Osteoblast (primary cell): Measurements from ENCODE around the gene CSK. TPM values are rescaled to one million over a fixed set of nuclear protein-coding genes. Genes with fewer than 3 reads are reported as not detected.

ENCODE experiments used
- DNase-seq: peaks from one replicate; pipeline ENCODE4 v3.0.0; 2011; ENCODE audit warnings: low spot score, mixed read lengths; ENCODE audit not compliant: insufficient read length; ENCODE audit errors: missing footprints
- H2AFZ ChIP-seq: 2 replicates; pipeline ENCODE4 v1.6.0; 2011; ENCODE audit warnings: mild to moderate bottlenecking, low read length
- H3K27ac ChIP-seq: 2 replicates; pipeline ENCODE4 v1.5.1; 2011; ENCODE audit warnings: mild to moderate bottlenecking, low read depth, low read length, moderate library complexity
- H3K27me3 ChIP-seq: 2 replicates; pipeline ENCODE4 v1.6.0; 2012; ENCODE audit warnings: mild to moderate bottlenecking, control low read depth, inconsistent platforms, low read length, moderate library complexity; ENCODE audit not compliant: insufficient read depth
- H3K36me3 ChIP-seq: 2 replicates; pipeline ENCODE4 v1.5.1; 2011; ENCODE audit warnings: mild to moderate bottlenecking, low read length, control low read depth, moderate library complexity; ENCODE audit not compliant: insufficient read depth
- H3K4me1 ChIP-seq: 2 replicates; pipeline ENCODE4 v1.5.1; 2011; ENCODE audit warnings: mild to moderate bottlenecking, low read length, control low read depth, moderate library complexity; ENCODE audit not compliant: insufficient read depth
- H3K4me2 ChIP-seq: 2 replicates; pipeline ENCODE4 v1.6.0; 2011; ENCODE audit warnings: mild to moderate bottlenecking, low read length; ENCODE audit not compliant: insufficient read depth
- H3K4me3 ChIP-seq: fragments of 200-600 bp; sonication (generic); 3 replicates; pipeline ENCODE4 v1.5.1; 2012; ENCODE audit warnings: mild to moderate bottlenecking, low read length, inconsistent platforms; ENCODE audit not compliant: insufficient read depth
- H3K79me2 ChIP-seq: 2 replicates; pipeline ENCODE4 v1.6.0; 2012; ENCODE audit warnings: mild to moderate bottlenecking, low read length, control low read depth, inconsistent platforms; ENCODE audit not compliant: insufficient read depth
- H3K9me3 ChIP-seq: 2 replicates; pipeline ENCODE4 v1.5.1; 2011; ENCODE audit warnings: low read depth, low read length, control low read depth
- H4K20me1 ChIP-seq: 2 replicates; pipeline ENCODE4 v1.6.0; 2012; ENCODE audit warnings: mild to moderate bottlenecking, low read length, control low read depth; ENCODE audit not compliant: insufficient read depth
- total RNA-seq: library from RNA; depleted of rRNA; stranded (reverse); fragments of >200 nt; gene quantifications from 2 replicates; pipeline ENCODE4 v1.2.3, GENCODE V29; 2012
- TF ChIP-seq, protein P1 (sequence below): IDR thresholded peaks from 2 replicates; pipeline ENCODE4 v1.5.1; 2011; ENCODE audit warnings: mild to moderate bottlenecking, low read depth, low read length, moderate library complexity; ENCODE audit errors: extremely low read depth

CSK gene
- total RNA-seq, 1 donor = 31.5 TPM

DNA sequence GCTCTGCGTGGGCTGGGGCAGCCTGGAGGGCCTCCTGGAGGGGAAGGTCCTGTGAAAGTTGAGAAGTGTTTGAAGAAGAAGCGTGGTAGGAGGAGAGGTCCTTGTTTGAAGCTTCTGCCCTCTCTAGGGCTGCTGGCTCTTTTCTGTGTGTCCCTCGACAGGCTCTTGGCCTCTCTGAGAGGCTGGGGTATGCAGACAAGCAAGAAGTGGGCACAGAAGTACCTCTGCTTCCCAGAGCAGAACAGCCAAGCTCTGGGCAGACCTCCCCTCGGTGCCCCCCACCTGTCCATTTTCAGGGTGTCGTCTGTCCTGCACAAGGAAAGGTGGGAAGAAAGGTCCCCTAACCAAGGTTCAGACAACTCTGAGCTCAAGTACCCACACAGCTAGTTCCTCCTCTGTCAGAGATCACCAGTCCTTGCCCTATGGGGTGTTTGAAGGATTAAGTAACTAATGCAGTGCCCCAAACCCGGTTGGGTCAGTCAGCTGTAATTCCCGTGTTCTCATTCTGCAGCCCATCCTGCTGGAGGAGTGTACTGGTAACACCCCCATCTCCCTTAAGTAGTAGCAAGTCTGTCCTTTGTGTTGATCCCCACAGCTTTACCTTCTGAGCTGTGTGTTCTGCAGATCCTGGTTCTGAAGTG is 6.3 kb downstream of the CSK start:
- DNase-seq = no peak
- Histone ChIP-seq H4K20me1 (peaks cover 77% of the 10 kb centered on the region), H3K27me3 (no peaks in the 10 kb centered on the region), H3K4me2 (peak overlapping the region; percentile 16), H3K9me3 (no peaks in the 10 kb centered on the region), H3K36me3 (no peaks in the 10 kb centered on the region), H3K4me3 (no peak overlapping the region), H3K4me1 (peaks cover 66% of the 10 kb centered on the region), H3K27ac (peak overlapping the region; percentile 70), H2AFZ (no peak overlapping the region), H3K79me2 (peaks cover 99% of the 10 kb centered on the region)
- TF ChIP-seq, protein P1, sequence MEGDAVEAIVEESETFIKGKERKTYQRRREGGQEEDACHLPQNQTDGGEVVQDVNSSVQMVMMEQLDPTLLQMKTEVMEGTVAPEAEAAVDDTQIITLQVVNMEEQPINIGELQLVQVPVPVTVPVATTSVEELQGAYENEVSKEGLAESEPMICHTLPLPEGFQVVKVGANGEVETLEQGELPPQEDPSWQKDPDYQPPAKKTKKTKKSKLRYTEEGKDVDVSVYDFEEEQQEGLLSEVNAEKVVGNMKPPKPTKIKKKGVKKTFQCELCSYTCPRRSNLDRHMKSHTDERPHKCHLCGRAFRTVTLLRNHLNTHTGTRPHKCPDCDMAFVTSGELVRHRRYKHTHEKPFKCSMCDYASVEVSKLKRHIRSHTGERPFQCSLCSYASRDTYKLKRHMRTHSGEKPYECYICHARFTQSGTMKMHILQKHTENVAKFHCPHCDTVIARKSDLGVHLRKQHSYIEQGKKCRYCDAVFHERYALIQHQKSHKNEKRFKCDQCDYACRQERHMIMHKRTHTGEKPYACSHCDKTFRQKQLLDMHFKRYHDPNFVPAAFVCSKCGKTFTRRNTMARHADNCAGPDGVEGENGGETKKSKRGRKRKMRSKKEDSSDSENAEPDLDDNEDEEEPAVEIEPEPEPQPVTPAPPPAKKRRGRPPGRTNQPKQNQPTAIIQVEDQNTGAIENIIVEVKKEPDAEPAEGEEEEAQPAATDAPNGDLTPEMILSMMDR = no peak

DNA sequence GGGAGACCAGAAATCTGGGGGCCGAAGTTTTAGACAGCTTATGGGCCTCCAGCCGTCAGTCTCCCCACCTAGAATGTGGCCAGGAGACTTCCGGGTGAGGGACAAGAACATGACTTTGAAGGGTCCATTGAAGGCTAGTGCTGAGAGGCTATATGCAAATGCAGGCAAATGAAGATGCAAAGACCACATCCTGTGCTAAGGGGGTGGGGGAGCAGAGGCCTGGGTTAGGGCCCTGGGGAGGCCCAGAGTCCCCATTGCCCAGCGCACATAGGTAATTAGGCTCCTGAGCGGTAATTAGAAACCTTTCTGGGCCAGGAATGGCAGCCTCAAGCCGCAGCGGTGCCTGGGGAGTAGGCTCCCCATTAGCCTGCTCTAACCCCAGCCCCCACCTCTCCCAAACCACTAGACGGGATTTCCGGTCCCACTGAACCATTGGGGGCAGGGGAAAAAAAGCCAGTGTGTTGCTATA is 6.8 kb downstream of the CSK start:
- Histone ChIP-seq H2AFZ (no peak overlapping the region), H3K4me3 (no peak overlapping the region), H3K36me3 (no peaks in the 10 kb centered on the region), H3K9me3 (no peaks in the 10 kb centered on the region), H3K27me3 (no peaks in the 10 kb centered on the region), H4K20me1 (peaks cover 77% of the 10 kb centered on the region), H3K4me2 (peak overlapping the region; percentile 16), H3K79me2 (peaks cover 99% of the 10 kb centered on the region), H3K27ac (peak overlapping the region; percentile 81), H3K4me1 (peaks cover 66% of the 10 kb centered on the region)
- DNase-seq = no peak
- TF ChIP-seq, protein P1 = no peak

DNA sequence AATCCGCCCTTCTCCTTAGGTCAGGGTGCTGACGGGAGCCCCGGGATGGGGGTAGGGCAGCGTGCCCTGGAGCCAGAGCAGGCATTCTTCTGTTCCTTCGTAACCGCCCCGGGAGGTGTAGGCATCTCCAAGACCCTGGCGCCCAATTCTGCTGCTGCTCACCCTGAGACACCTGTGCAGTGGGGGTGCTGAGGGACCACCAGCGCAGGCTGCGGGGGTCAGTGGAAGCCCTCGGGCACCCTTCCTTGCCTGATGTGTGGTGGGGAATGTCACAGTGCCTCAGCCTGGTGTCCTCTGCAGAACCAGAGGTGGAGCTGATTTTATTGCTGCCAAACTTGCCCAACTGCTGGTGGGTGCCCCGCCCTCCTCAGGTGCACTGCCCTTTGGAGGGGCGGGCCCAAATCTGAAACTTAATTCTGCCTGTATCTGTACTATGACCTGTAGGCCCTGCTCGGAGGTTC is 7.3 kb downstream of the CSK start:
- TF ChIP-seq, protein P1 = no peak
- Histone ChIP-seq H3K27ac (peak overlapping the region; percentile 81), H3K4me2 (peak overlapping the region; percentile 16), H3K27me3 (no peaks in the 10 kb centered on the region), H2AFZ (no peak overlapping the region), H4K20me1 (peaks cover 74% of the 10 kb centered on the region), H3K79me2 (peaks cover 98% of the 10 kb centered on the region), H3K4me3 (no peak overlapping the region), H3K4me1 (peaks cover 62% of the 10 kb centered on the region), H3K36me3 (no peaks in the 10 kb centered on the region), H3K9me3 (no peaks in the 10 kb centered on the region)
- DNase-seq = no peak

DNA sequence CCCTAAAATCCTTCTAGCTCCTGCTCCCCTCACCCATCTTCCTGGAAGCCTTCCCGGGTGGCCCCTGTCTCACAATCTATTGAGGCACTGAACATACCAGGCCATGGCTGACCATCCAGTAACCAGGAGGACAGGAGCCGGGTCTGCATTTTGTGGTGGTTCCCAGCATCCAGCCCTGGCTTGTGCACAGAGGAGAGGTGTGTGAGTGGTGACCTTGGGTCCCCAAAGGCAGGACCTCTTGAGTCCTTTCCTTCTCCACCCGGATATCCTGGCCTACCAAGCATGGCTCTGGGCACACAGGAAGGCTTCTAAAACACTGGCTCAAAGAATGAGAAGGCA is 7.8 kb downstream of the CSK start:
- no peak overlapping the region for H2AFZ ChIP-seq
- H3K79me2 ChIP-seq = peaks cover 98% of the 10 kb centered on the region
- H4K20me1 ChIP-seq = peaks cover 73% of the 10 kb centered on the region
- TF ChIP-seq, protein P1 = no peak
- H3K9me3 ChIP-seq = no peaks in the 10 kb centered on the region
- no peaks in the 10 kb centered on the region for H3K27me3 ChIP-seq
- H3K4me2 ChIP-seq = peak overlapping the region; percentile 61
- DNase-seq = no peak
- peak overlapping the region; percentile 81 for H3K27ac ChIP-seq
- H3K36me3 ChIP-seq = no peaks in the 10 kb centered on the region
- peak overlapping the region; percentile 5 for H3K4me3 ChIP-seq
- peaks cover 62% of the 10 kb centered on the region for H3K4me1 ChIP-seq
